AG09309 (cell line): ENCODE data around the gene HDHD2.

ENCODE experiments used
- DNase-seq: peaks from one replicate; pipeline ENCODE4 v3.0.0-alpha.2; 2010; ENCODE audit warnings: low read depth
- H3K4me3 ChIP-seq: 2 replicates; pipeline ENCODE4 v1.5.1; 2011; ENCODE audit warnings: mild to moderate bottlenecking, low read depth, low read length, moderate library complexity; ENCODE audit not compliant: control insufficient read depth
- TF ChIP-seq, protein P1 (sequence below): IDR thresholded peaks from 2 replicates; pipeline ENCODE4 v1.5.1; 2011; ENCODE audit warnings: mild to moderate bottlenecking, low read depth, low read length, inconsistent platforms; ENCODE audit not compliant: insufficient read depth, control insufficient read depth; ENCODE audit errors: missing control alignments

Gene HDHD2

DNA sequence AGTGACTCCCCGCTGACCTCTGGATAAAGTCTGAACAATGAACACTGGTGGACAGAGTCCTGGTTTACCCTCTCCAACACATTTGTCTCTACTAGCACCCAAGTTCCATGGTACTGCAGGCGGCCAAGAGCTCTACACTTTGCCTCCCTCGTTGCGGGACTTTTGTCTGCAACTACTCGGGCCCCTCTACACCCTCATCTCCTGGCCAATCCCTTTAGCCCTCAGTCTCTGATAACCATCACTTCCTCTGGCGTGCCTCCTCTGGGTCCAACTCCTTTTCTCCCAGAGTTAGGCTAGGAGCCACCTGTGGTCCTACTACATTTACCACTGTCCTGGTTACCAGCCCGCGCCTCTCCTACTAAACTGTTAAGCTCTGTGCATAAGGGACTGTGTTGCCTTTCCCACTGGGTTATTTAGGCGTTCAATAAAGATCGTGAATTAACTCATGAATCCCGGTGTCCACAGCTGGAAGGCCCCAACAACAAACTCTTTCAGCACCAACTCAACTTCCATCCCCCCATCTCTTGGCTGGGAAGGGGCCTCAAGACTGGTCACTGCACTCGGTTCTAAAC lies 757 bp downstream of the HDHD2 start:
- DNase-seq: no peak
- TF ChIP-seq, protein P1, sequence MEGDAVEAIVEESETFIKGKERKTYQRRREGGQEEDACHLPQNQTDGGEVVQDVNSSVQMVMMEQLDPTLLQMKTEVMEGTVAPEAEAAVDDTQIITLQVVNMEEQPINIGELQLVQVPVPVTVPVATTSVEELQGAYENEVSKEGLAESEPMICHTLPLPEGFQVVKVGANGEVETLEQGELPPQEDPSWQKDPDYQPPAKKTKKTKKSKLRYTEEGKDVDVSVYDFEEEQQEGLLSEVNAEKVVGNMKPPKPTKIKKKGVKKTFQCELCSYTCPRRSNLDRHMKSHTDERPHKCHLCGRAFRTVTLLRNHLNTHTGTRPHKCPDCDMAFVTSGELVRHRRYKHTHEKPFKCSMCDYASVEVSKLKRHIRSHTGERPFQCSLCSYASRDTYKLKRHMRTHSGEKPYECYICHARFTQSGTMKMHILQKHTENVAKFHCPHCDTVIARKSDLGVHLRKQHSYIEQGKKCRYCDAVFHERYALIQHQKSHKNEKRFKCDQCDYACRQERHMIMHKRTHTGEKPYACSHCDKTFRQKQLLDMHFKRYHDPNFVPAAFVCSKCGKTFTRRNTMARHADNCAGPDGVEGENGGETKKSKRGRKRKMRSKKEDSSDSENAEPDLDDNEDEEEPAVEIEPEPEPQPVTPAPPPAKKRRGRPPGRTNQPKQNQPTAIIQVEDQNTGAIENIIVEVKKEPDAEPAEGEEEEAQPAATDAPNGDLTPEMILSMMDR: no peak
- peak overlapping the region; percentile 64 for H3K4me3 ChIP-seq

DNA sequence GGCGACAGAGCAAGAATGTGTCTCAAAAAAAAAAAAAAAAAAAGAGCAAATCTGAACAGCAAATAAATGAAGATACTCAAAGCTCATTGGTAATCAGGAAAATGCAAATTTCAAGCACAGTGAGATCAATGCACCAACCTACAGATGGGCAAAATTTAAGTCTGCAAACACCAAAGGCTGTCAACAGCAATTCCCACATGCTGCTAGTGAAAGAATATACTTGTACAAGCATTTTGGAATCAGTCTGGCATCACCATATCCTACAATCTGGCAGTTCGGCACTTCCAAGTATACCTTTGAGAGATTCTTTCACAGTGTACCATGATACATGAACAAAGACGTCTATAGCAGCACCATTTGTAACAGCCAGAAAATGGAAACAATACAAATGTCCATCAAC lies 4.1 kb downstream of the HDHD2 start:
- H3K4me3 ChIP-seq: no peak overlapping the region
- TF ChIP-seq, protein P1: no peak
- no peak for DNase-seq

DNA sequence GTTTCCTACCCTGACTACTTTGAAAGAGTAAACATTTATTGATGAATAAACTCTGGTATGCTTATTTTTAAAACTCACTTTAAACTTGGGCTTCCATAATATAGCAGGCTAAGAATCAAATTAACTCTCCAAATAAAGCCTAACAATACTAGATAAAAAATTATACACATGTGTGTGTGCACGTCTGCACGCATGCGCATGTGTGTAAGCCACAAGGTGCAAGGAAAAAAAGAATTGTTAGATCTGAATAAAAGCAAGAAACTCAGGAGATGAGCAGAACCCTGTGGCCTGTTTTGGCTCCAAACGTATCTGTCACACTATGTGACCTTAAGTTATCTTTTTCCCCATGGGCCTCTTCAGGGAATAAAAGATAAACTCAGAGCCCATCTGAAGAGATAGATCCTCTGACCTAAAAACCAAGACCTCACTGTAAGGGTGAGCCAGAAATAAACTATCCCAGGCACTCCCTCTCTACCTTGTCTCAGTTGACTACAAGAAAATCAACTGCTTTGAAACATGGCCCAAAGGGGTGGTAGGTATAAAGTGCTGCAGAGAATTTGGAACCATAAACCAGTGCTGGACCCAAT lies 6.3 kb downstream of the HDHD2 start:
- no peak overlapping the region for H3K4me3 ChIP-seq
- DNase-seq: no peak
- TF ChIP-seq, protein P1: no peak

DNA sequence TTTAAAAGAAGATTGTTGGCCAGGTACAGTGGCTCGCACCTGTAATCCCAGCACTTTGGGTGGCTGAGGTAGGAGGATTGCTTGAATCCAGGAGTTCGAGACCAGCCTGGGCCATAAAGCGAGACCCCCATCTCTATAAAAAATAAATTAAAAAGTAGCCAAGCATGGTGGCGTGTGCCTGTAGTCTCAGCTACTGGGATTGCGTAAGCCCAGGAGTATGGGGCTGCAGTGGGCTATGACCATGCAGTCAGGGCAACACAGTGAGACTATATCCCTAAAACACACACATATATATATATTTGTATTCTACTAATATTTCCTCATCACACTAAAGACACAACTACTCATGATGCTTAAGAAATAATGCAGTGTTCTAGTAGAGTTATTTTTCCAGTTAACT lies 7.1 kb downstream of the HDHD2 start:
- DNase-seq: no peak
- no peak overlapping the region for H3K4me3 ChIP-seq
- TF ChIP-seq, protein P1: no peak

DNA sequence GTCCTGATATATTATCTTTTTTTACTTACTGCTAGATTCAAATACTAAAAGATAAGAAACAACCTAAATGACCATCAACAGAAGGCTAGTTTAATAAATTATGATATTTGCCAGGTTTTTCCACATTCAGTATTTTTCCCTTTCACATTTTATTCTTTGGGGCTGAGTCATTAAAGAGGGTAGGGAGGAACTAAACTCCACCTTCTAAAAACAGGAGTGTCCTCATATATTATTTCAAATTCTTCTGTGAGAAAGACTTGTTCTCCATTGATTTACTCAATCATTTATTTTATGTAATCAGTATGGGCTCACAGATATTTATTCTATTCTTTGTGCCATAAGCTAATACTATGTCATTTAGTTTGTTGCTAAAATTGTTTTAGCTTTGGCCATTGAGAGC lies 9.0 kb downstream of the HDHD2 start:
- no peak for DNase-seq
- H3K4me3 ChIP-seq: no peak overlapping the region
- TF ChIP-seq, protein P1: no peak

DNA sequence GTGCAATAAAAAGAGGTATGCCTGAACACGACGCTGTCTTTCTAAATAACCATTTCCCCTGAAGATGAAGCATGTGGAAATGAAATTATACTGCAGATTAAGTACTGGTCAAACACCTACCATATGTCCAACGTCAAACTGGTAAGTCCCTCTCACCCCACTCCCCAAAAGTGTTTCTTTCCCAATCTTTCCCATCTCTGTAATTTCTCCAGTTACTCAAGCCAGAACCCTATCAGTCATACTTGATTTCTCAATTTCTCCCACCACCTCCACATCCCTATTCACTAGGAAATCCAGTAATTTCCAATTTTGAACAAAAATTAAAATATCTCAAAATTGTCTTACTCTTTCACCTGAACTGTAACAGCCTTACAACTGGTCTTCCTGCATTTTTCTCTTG lies 29.2 kb downstream of the HDHD2 start:
- TF ChIP-seq, protein P1: no peak
- DNase-seq: no peak
- no peak overlapping the region for H3K4me3 ChIP-seq
